ENCODE results near the gene STMP1. TPM values are rescaled to one million over a fixed set of nuclear protein-coding genes. Genes with fewer than 3 reads are reported as not detected.

Gene STMP1
- total and polyA plus RNA-seq, 2 of the 8 experiments (the other 6 are each of a cell fraction or from before 2014, with no cell fraction given), result 22.7 to 36.7 TPM

DNA sequence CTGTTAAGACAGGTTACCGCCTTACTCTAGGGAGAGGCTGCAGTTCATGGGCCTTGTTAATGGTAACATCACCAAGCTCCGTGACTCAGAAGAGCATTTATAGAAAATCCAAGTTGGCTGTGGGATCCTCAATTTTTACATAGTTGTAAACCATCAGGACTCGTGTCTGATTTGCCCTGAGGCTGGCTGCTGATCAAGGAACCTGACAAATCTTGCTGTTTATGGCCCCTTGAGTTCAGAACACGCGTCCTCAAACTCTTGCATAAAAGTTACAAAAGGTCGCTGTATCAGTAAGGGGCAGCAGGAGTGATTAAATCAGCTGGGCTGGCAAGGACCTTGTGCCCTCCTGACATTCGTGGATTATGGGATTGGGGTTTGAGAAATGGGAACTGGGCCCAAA is 61.1 kb downstream of the STMP1 start:
- CTCF ChIA-PET (ENCODE audit: partially characterized antibody), result interaction anchor here (10.7 kb wide), 1 partner anchor 11 kb away, joined by 110 read pairs; no protein-coding TSS in a partner anchor
- Histone ChIP-seq H3K56ac (replicated peaks; ENCODE audit: insufficient read length, low read depth, low read length) (no peak overlapping the region), H3K4ac (replicated peaks; ENCODE audit: insufficient read length, low read depth, low read length) (no peak overlapping the region), H3K18ac (ENCODE audit: extremely low read depth, low read length) (no peak overlapping the region), H3K36me3 (ENCODE audit: control insufficient read depth in 2 of 4, insufficient read depth in 4 of 4, low read length in 3 of 4) (no peaks in the 10 kb centered on the region), H3K27me3 (replicated peaks in 1 of 4; ENCODE audit: control insufficient read depth in 3 of 4, extremely low read depth in 1 of 4, insufficient read depth in 3 of 4, low read length in 3 of 4) (no peaks in the 10 kb centered on the region), H2BK20ac (ENCODE audit: low read length) (no peak overlapping the region), H4K8ac (ENCODE audit: extremely low read depth, insufficient read depth, low read length) (no peak overlapping the region), H3K9ac (replicated peaks in 1 of 4; ENCODE audit: extremely low read depth in 1 of 4, low read depth in 3 of 4, low read length in 3 of 4) (no peak overlapping the region), H3K79me1 (ENCODE audit: low read depth, low read length) (no peaks in the 10 kb centered on the region), H3K27ac (ENCODE audit: low read depth, low read length) (no peak overlapping the region), H3K79me2 (ENCODE audit: control insufficient read depth in 1 of 2, insufficient read depth in 2 of 2, low read length in 2 of 2) (no peaks in the 10 kb centered on the region), H3K4me1 (replicated peaks in 1 of 4; ENCODE audit: control insufficient read depth in 3 of 4, insufficient read depth in 4 of 4, low read length in 3 of 4) (peaks cover 2 to 6% (median 5%) of the 10 kb centered on the region in 4 experiments; a peak in 6 of 7 replicates), H3K4me3 (ENCODE audit: extremely low read depth in 1 of 4, insufficient read depth in 2 of 4, low read depth in 3 of 4, low read length in 4 of 4) (no peak overlapping the region), H3K14ac (ENCODE audit: insufficient read length) (no peak overlapping the region), H2BK12ac (ENCODE audit: low read depth, low read length) (no peak overlapping the region), H3K4me2 (ENCODE audit: insufficient read depth in 1 of 2, low read depth in 2 of 2, low read length in 2 of 2) (no peak overlapping the region), H2BK15ac (ENCODE audit: low read length) (no peak overlapping the region), H2AK5ac (ENCODE audit: low read depth, low read length) (no peak overlapping the region), H2BK5ac (ENCODE audit: low read depth, low read length) (no peak overlapping the region), H4K5ac (ENCODE audit: insufficient read length, low read depth, low read length) (no peak overlapping the region), H2AFZ (ENCODE audit: low read length) (no peak overlapping the region), H3K9me3 (ENCODE audit: insufficient read depth in 2 of 2, low read depth in 1 of 2, low read length in 1 of 2) (no peaks in the 10 kb centered on the region), H3K23me2 (ENCODE audit: low read depth, low read length) (no peaks in the 10 kb centered on the region), H3K23ac (ENCODE audit: insufficient read length) (no peak overlapping the region), H2BK120ac (replicated peaks; ENCODE audit: low read depth, low read length) (no peak overlapping the region), H4K91ac (replicated peaks; ENCODE audit: insufficient read length, low read length) (no peak overlapping the region), H4K20me1 (replicated peaks in 1 of 2; ENCODE audit: control insufficient read depth in 1 of 2, insufficient read depth in 2 of 2, low read length in 2 of 2) (no peaks in the 10 kb centered on the region)
- DNase-seq (ENCODE audit: low read depth in 1 of 2, low spot score in 2 of 2) (no peak), FAIRE-seq (no peak)
- POLR2A ChIA-PET (ENCODE audit: partially characterized antibody), result no interaction called here
- WGBS, 2 experiments (ENCODE audit: extremely low coverage in 1 of 2, insufficient coverage in 1 of 2, insufficient read length in 1 of 2, insufficient replicate concordance in 2 of 2, low coverage in 1 of 2, low lambda C conversion rate in 2 of 2, missing lambda C conversion rate in 1 of 2), result 90% methylated on average over 7 of the region's 7 CpGs; no CpG with 5 or more reads in 1 of the 2 experiments
- TF ChIP-seq RAD21 (IDR thresholded peaks at IDR 0.05 in 1 of 2, conservative IDR thresholded peaks at IDR 0.05 in 1 of 2; ENCODE audit: low read depth in 2 of 2, low read length in 2 of 2) (no peak), RBBP5 (IDR thresholded peaks at IDR 0.05; ENCODE audit: borderline replicate concordance, low read depth, low read length) (no peak), SRF (IDR thresholded peaks at IDR 0.05; ENCODE audit: low read depth, low read length) (no peak), EGR1 (IDR thresholded peaks at IDR 0.05; ENCODE audit: borderline replicate concordance, low read depth, low read length) (no peak), YY1 (IDR thresholded peaks at IDR 0.05; ENCODE audit: low read depth, low read length) (no peak), RXRA (IDR thresholded peaks at IDR 0.05; ENCODE audit: insufficient read depth, low read depth, low read length) (no peak), TEAD4 (IDR thresholded peaks at IDR 0.05; ENCODE audit: low read depth, low read length) (no peak), EP300 (IDR thresholded peaks at IDR 0.05; ENCODE audit: borderline replicate concordance in 1 of 2, low read depth in 2 of 2, low read length in 2 of 2) (no peak), CREB1 (IDR thresholded peaks at IDR 0.05) (no peak), MAFK (IDR thresholded peaks at IDR 0.05; ENCODE audit: low read depth, low read length) (no peak), SAP30 (IDR thresholded peaks at IDR 0.05; ENCODE audit: insufficient read depth, insufficient replicate concordance, low read length) (no peak)
- TF ChIP-seq, protein P1, sequence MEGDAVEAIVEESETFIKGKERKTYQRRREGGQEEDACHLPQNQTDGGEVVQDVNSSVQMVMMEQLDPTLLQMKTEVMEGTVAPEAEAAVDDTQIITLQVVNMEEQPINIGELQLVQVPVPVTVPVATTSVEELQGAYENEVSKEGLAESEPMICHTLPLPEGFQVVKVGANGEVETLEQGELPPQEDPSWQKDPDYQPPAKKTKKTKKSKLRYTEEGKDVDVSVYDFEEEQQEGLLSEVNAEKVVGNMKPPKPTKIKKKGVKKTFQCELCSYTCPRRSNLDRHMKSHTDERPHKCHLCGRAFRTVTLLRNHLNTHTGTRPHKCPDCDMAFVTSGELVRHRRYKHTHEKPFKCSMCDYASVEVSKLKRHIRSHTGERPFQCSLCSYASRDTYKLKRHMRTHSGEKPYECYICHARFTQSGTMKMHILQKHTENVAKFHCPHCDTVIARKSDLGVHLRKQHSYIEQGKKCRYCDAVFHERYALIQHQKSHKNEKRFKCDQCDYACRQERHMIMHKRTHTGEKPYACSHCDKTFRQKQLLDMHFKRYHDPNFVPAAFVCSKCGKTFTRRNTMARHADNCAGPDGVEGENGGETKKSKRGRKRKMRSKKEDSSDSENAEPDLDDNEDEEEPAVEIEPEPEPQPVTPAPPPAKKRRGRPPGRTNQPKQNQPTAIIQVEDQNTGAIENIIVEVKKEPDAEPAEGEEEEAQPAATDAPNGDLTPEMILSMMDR (IDR thresholded peaks at IDR 0.05; ENCODE audit: control extremely low read depth in 1 of 3, insufficient read depth in 1 of 3, low read depth in 1 of 3, low read length in 3 of 3), result no peak

Data from H1 (cell line).